Amniotic stem cell (primary cell): ENCODE results near the gene P4HA2.

Experiments used
- DNase-seq: peaks from one replicate; lab custom pipeline; 2025; lab: John Stamatoyannopoulos, UW

P4HA2 gene

GRCh38 chr5:132250547-132250946 lies 22.9 kb upstream of the P4HA2 start:
- no peak for DNase-seq

GRCh38 chr5:132246806-132247205 lies 19.2 kb upstream of the P4HA2 start:
- DNase-seq = no peak

- DNase-seq = no peak
These were observed 17.9 kb upstream of the P4HA2 start for GRCh38 chr5:132245593-132245992.

GRCh38 chr5:132243366-132243977 lies 15.8 kb upstream of the P4HA2 start:
- no peak for DNase-seq

- no peak for DNase-seq
These were observed 12.1 kb upstream of the P4HA2 start for GRCh38 chr5:132239776-132240175.

- no peak for DNase-seq
These were observed 11.3 kb upstream of the P4HA2 start for GRCh38 chr5:132238901-132239500.

- peak; percentile 29 for DNase-seq
These were observed 10.6 kb upstream of the P4HA2 start for GRCh38 chr5:132238169-132238744.

GRCh38 chr5:132237670-132238069 lies 10.0 kb upstream of the P4HA2 start:
- no peak for DNase-seq

GRCh38 chr5:132237141-132237540 lies 9.5 kb upstream of the P4HA2 start:
- DNase-seq = no peak

GRCh38 chr5:132235340-132235739 lies 7.7 kb upstream of the P4HA2 start:
- no peak for DNase-seq

GRCh38 chr5:132234684-132235062 lies 7.0 kb upstream of the P4HA2 start:
- no peak for DNase-seq

GRCh38 chr5:132233811-132234683 lies 6.4 kb upstream of the P4HA2 start:
- no peak for DNase-seq

- no peak for DNase-seq
These were observed 5.4 kb upstream of the P4HA2 start for GRCh38 chr5:132233081-132233480.

GRCh38 chr5:132232465-132232864 lies 4.8 kb upstream of the P4HA2 start:
- no peak for DNase-seq

GRCh38 chr5:132230871-132231270 lies 3.2 kb upstream of the P4HA2 start:
- no peak for DNase-seq

GRCh38 chr5:132229236-132229635 lies 1.6 kb upstream of the P4HA2 start:
- DNase-seq = no peak

GRCh38 chr5:132228241-132229035 lies 785 bp upstream of the P4HA2 start:
- DNase-seq = no peak

GRCh38 chr5:132227235-132227484 lies 493 bp downstream of the P4HA2 start:
- DNase-seq = no peak

GRCh38 chr5:132226516-132227234 lies 978 bp downstream of the P4HA2 start:
- DNase-seq = no peak

GRCh38 chr5:132225165-132226032 lies 2.3 kb downstream of the P4HA2 start:
- peak; percentile 68 for DNase-seq

- no peak for DNase-seq
These were observed 2.9 kb downstream of the P4HA2 start for GRCh38 chr5:132224716-132225115.
